ENCODE data around the gene CCDC93. TPM values are rescaled to one million over a fixed set of nuclear protein-coding genes. Genes with fewer than 3 reads are reported as not detected.

Gene CCDC93
- polyA plus RNA-seq, 1 donor from 2014 or later = 98.4 TPM

DNA sequence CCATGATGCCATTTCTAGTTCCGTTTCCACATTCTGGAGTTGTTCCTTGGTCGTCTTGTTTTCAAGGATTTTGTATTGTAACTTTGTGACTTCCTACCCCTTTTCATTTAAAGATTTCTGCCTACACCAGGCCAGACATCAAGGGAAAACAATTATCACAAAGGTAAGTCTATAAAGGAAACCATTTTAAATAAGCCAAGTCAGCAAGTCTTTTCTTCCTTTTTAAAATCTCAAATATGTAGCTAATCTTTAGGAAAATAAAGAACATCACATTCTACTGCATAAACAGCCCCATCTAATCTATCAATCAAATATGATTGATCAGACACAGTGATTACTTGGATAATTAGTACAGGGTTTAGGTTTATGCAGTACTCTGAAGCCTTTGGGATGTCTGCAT, 38.6 kb upstream of the CCDC93 start:
- Histone ChIP-seq H3K27ac (ENCODE audit: low read length) (peak overlapping the region; percentile 82), H3K9ac (ENCODE audit: low read length) (peak overlapping the region; percentile 18), H4K20me1 (ENCODE audit: insufficient read depth) (no peaks in the 10 kb centered on the region), H3K27me3 (ENCODE audit: insufficient read depth, low read depth, low read length) (no peaks in the 10 kb centered on the region), H3F3A (ENCODE audit: insufficient read depth, low read length, poor library complexity, severe bottlenecking) (no peaks in the 10 kb centered on the region), H3K36me3 (ENCODE audit: insufficient read depth, low read length) (no peaks in the 10 kb centered on the region), H2AFZ (ENCODE audit: low read depth, low read length) (no peak overlapping the region), H3K4me3 (ENCODE audit: low read length) (no peak overlapping the region), H3K79me2 (replicated peaks; ENCODE audit: insufficient read depth, low read length) (no peaks in the 10 kb centered on the region), H3K9me3 (ENCODE audit: low read length) (no peaks in the 10 kb centered on the region), H3K9me2 (ENCODE audit: insufficient read depth, low read length) (no peaks in the 10 kb centered on the region), H3K4me2 (ENCODE audit: low read length) (peak overlapping the region; percentile 6)
- TF ChIP-seq POLR2AphosphoS5 (IDR thresholded peaks at IDR 0.05) (no peak), SMC3 (conservative IDR thresholded peaks at IDR 0.05; ENCODE audit: poor library complexity) (no peak), CTCF (IDR thresholded peaks at IDR 0.05; ENCODE audit: poor library complexity, severe bottlenecking) (no peak), EZH2 (IDR thresholded peaks at IDR 0.05; ENCODE audit: borderline replicate concordance, insufficient read depth, low read length, poor library complexity, severe bottlenecking) (no peak)
- TF ChIP-seq, protein P1, sequence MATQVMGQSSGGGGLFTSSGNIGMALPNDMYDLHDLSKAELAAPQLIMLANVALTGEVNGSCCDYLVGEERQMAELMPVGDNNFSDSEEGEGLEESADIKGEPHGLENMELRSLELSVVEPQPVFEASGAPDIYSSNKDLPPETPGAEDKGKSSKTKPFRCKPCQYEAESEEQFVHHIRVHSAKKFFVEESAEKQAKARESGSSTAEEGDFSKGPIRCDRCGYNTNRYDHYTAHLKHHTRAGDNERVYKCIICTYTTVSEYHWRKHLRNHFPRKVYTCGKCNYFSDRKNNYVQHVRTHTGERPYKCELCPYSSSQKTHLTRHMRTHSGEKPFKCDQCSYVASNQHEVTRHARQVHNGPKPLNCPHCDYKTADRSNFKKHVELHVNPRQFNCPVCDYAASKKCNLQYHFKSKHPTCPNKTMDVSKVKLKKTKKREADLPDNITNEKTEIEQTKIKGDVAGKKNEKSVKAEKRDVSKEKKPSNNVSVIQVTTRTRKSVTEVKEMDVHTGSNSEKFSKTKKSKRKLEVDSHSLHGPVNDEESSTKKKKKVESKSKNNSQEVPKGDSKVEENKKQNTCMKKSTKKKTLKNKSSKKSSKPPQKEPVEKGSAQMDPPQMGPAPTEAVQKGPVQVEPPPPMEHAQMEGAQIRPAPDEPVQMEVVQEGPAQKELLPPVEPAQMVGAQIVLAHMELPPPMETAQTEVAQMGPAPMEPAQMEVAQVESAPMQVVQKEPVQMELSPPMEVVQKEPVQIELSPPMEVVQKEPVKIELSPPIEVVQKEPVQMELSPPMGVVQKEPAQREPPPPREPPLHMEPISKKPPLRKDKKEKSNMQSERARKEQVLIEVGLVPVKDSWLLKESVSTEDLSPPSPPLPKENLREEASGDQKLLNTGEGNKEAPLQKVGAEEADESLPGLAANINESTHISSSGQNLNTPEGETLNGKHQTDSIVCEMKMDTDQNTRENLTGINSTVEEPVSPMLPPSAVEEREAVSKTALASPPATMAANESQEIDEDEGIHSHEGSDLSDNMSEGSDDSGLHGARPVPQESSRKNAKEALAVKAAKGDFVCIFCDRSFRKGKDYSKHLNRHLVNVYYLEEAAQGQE (IDR thresholded peaks at IDR 0.05; ENCODE audit: borderline replicate concordance) = no peak

- Histone ChIP-seq H3K4me2 (ENCODE audit: low read length) (peak overlapping the region; percentile 6), H3K27ac (ENCODE audit: low read length) (peak overlapping the region; percentile 82), H2AFZ (ENCODE audit: low read depth, low read length) (no peak overlapping the region), H3K79me2 (replicated peaks; ENCODE audit: insufficient read depth, low read length) (no peaks in the 10 kb centered on the region), H3K9me2 (ENCODE audit: insufficient read depth, low read length) (no peaks in the 10 kb centered on the region), H3K36me3 (ENCODE audit: insufficient read depth, low read length) (no peaks in the 10 kb centered on the region), H4K20me1 (ENCODE audit: insufficient read depth) (no peaks in the 10 kb centered on the region), H3K27me3 (ENCODE audit: insufficient read depth, low read depth, low read length) (no peaks in the 10 kb centered on the region), H3K9ac (ENCODE audit: low read length) (peak overlapping the region; percentile 46), H3K9me3 (ENCODE audit: low read length) (no peaks in the 10 kb centered on the region), H3K4me3 (ENCODE audit: low read length) (peak overlapping the region; percentile 45), H3F3A (ENCODE audit: insufficient read depth, low read length, poor library complexity, severe bottlenecking) (no peaks in the 10 kb centered on the region)
- peak; percentile 87 for TF ChIP-seq EP300 (conservative IDR thresholded peaks at IDR 0.05; ENCODE audit: poor library complexity, severe bottlenecking)
- TF ChIP-seq POLR2AphosphoS5 (IDR thresholded peaks at IDR 0.05) = peak; percentile 58
- TF ChIP-seq, protein P1 (IDR thresholded peaks at IDR 0.05; ENCODE audit: borderline replicate concordance) = no peak
Measured at GRCh38 chr2:118051826-118052358, 38.0 kb upstream of the CCDC93 start.

All from neural cell (in vitro differentiated cells).